Hepatocyte (in vitro differentiated cells): ENCODE results near the gene COL17A1. TPM values are rescaled to one million over a fixed set of nuclear protein-coding genes. Genes with fewer than 3 reads are reported as not detected.

Source experiments
- DNase-seq: peaks from one replicate; pipeline ENCODE4 v3.0.0-alpha.2; 2016; ENCODE audit warnings: low spot score
- H2AFZ ChIP-seq: fragments of 200-600 bp; sonication (generic); 2 replicates; pipeline ENCODE4 v1.6.0; 2016; ENCODE audit warnings: antibody characterized with exemption, mild to moderate bottlenecking
- H3K27ac ChIP-seq: fragments of 200-600 bp; sonication (generic); 2 replicates; pipeline ENCODE4 v1.5.1; 2016; ENCODE audit warnings: mild to moderate bottlenecking
- H3K27me3 ChIP-seq: fragments of 200-600 bp; sonication (generic); 2 replicates; pipeline ENCODE4 v1.6.1; 2016
- H3K36me3 ChIP-seq: fragments of 200-600 bp; sonication (generic); replicated peaks from 2 replicates; pipeline ENCODE4 v1.5.1; 2016; ENCODE audit warnings: low read depth; ENCODE audit not compliant: insufficient read depth
- H3K4me1 ChIP-seq: fragments of 200-600 bp; sonication (generic); 2 replicates; pipeline ENCODE4 v1.5.1; 2016; ENCODE audit warnings: mild to moderate bottlenecking, moderate library complexity; ENCODE audit not compliant: insufficient read depth
- H3K4me2 ChIP-seq: fragments of 200-600 bp; sonication (generic); 2 replicates; pipeline ENCODE4 v1.6.0; 2016
- H3K4me3 ChIP-seq: fragments of 200-600 bp; sonication (generic); 2 replicates; pipeline ENCODE4 v1.5.1; 2016; ENCODE audit warnings: mild to moderate bottlenecking
- H3K79me2 ChIP-seq: fragments of 200-600 bp; sonication (generic); 2 replicates; pipeline ENCODE4 v1.6.0; 2017; ENCODE audit warnings: mild to moderate bottlenecking
- H3K9me2 ChIP-seq: fragments of 200-600 bp; sonication (generic); replicated peaks from 2 replicates; pipeline ENCODE4 v1.6.0; 2017; ENCODE audit warnings: mild to moderate bottlenecking; ENCODE audit not compliant: insufficient read depth
- H3K9me3 ChIP-seq: fragments of 200-600 bp; sonication (generic); 2 replicates; pipeline ENCODE4 v1.5.1; 2016; ENCODE audit warnings: low read depth, mild to moderate bottlenecking
- H4K20me1 ChIP-seq: fragments of 200-600 bp; sonication (generic); 2 replicates; pipeline ENCODE4 v1.6.0; 2016; ENCODE audit warnings: mild to moderate bottlenecking; ENCODE audit not compliant: insufficient read depth, poor library complexity, severe bottlenecking
- EZH2 ChIP-seq: fragments of 200-600 bp; sonication (generic); IDR thresholded peaks from 2 replicates; pipeline ENCODE4 v1.6.1; 2016; ENCODE audit warnings: antibody characterized with exemption, mild to moderate bottlenecking, borderline replicate concordance
- EZH2phosphoT487 ChIP-seq: fragments of 200-600 bp; sonication (generic); IDR thresholded peaks from one replicate; pipeline ENCODE4 v1.6.1; 2018; ENCODE audit warnings: antibody characterized with exemption, mild to moderate bottlenecking, low read depth, moderate library complexity; ENCODE audit not compliant: unreplicated experiment, severe bottlenecking
- WGBS: methylation state at CpG from one replicate; pipeline ENCODE4 v1.1.6; 2016; ENCODE audit warnings: low lambda C conversion rate; ENCODE audit errors: missing lambda C conversion rate; 5-methylcytosine and 5-hydroxymethylcytosine counted together
- polyA plus RNA-seq: library from polyadenylated mRNA; unstranded; fragments of >200 nt; fragmentation: Nextera tagmentation; extraction: Ambion mirVana; gene quantifications from 2 replicates; pipeline ENCODE4 v1.2.1, GENCODE V29; 2016
- total RNA-seq: library from RNA; depleted of rRNA; stranded (reverse); fragments of >200 nt; gene quantifications from 2 replicates; pipeline ENCODE4 v1.2.3, GENCODE V29; 2014
- TF ChIP-seq, protein P1 (sequence below): fragments of 200-600 bp; sonication (generic); IDR thresholded peaks from 2 replicates; pipeline ENCODE4 v1.5.1; 2016; ENCODE audit warnings: antibody characterized with exemption, mild to moderate bottlenecking; ENCODE audit not compliant: poor library complexity

The COL17A1 gene
- total and polyA plus RNA-seq, 2 experiments from 2014 or later: 3.3 to 7.5 TPM

DNA sequence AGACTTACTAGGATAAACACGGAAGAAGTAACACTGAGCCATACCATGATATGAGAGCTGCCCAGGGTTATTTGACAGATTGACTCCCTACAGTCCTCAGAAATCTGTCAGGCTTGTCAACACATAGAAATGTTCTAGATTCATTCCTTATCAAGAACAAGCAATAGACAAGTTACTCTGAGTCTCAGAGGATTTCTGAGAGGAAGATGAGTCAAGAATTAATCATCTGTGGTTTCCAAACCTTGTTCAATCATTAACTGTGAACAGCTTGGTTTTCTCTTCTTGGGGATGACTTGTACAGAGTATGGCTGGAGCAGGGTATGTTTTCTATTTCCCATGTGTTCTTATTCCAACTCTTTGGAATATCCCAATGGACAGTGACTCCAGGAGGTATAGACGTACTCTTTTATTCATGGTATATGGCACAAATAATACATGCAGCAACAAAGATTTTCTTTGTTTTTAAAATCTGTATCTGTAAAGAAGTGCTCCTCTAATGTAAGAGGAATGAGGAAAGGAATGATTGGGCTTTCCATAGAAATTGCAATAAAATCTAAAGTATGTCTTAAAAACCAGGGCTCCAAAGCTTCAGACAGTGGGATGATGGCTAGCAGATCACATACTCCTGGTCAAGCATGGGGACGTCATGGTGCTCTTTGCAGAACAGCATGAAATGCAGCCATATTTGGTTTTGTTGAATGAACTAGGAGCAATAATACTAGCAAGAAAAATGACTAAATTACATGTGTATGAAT lies 24.4 kb upstream of the COL17A1 start:
- Histone ChIP-seq H3K9me2 (no peaks in the 10 kb centered on the region), H3K4me3 (no peak overlapping the region), H3K27ac (peak overlapping the region; percentile 7), H3K27me3 (no peaks in the 10 kb centered on the region), H3K4me1 (no peaks in the 10 kb centered on the region), H3K4me2 (peak overlapping the region; percentile 14), H2AFZ (no peak overlapping the region), H4K20me1 (no peaks in the 10 kb centered on the region), H3K79me2 (no peaks in the 10 kb centered on the region), H3K36me3 (no peaks in the 10 kb centered on the region), H3K9me3 (no peaks in the 10 kb centered on the region)
- WGBS: 61% methylated on average over 3 of the region's 3 CpGs
- peak; percentile 26 for DNase-seq
- TF ChIP-seq EZH2 (no peak), EZH2phosphoT487 (no peak)
- TF ChIP-seq, protein P1, sequence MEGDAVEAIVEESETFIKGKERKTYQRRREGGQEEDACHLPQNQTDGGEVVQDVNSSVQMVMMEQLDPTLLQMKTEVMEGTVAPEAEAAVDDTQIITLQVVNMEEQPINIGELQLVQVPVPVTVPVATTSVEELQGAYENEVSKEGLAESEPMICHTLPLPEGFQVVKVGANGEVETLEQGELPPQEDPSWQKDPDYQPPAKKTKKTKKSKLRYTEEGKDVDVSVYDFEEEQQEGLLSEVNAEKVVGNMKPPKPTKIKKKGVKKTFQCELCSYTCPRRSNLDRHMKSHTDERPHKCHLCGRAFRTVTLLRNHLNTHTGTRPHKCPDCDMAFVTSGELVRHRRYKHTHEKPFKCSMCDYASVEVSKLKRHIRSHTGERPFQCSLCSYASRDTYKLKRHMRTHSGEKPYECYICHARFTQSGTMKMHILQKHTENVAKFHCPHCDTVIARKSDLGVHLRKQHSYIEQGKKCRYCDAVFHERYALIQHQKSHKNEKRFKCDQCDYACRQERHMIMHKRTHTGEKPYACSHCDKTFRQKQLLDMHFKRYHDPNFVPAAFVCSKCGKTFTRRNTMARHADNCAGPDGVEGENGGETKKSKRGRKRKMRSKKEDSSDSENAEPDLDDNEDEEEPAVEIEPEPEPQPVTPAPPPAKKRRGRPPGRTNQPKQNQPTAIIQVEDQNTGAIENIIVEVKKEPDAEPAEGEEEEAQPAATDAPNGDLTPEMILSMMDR: no peak

DNA sequence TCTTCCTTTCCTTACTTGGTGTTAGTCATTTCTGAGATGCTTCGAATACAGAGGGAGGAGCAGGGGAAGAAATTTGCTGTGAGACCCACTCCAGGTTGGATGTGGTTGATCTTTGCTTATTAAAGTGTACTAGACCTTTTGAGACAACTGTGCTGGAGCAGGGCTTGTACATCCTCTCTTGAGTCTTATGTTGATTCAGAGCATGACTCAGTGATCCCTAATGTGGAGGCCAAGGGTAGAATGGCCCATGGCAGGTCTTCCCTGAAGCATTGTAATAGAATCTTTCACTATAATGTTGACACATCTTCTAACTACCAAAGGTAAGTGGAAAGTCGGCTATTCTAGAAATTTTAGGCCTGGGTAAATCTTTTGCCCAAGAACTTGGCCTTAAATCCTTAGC lies 19.2 kb upstream of the COL17A1 start:
- H3K4me2 ChIP-seq: no peak overlapping the region
- H2AFZ ChIP-seq: no peak overlapping the region
- TF ChIP-seq EZH2: no peak
- TF ChIP-seq, protein P1: no peak
- H3K36me3 ChIP-seq: no peaks in the 10 kb centered on the region
- H3K27me3 ChIP-seq: no peaks in the 10 kb centered on the region
- no peaks in the 10 kb centered on the region for H3K9me3 ChIP-seq
- H3K27ac ChIP-seq: no peak overlapping the region
- H3K4me3 ChIP-seq: no peak overlapping the region
- H3K4me1 ChIP-seq: no peaks in the 10 kb centered on the region
- H3K9me2 ChIP-seq: no peaks in the 10 kb centered on the region
- no peaks in the 10 kb centered on the region for H4K20me1 ChIP-seq
- whole genome bisulfite sequencing: 62% methylated on average over 2 of the region's 2 CpGs
- DNase-seq: no peak
- H3K79me2 ChIP-seq: no peaks in the 10 kb centered on the region

DNA sequence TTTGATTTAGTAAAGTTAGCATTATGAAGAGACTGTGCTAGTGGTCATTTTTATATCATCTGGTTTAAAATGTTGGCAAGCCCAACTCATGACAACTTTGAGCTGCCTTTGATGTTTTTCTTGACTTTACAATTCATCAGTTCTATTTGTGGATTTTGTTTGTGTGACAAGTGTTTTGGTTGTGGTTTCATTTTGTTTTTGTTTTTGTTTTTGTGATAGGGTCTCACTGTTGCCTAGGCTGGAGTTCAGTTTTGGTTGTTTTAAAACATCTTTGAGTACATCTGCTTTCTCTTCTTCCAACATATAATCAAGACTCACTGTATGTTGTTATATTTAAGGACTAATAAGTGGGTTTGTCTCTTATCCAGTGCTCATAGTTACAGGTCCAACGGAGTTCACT lies 18.7 kb upstream of the COL17A1 start:
- H3K27me3 ChIP-seq: no peaks in the 10 kb centered on the region
- no peaks in the 10 kb centered on the region for H3K9me3 ChIP-seq
- no peak overlapping the region for H3K4me3 ChIP-seq
- no peak overlapping the region for H2AFZ ChIP-seq
- H3K4me1 ChIP-seq: no peaks in the 10 kb centered on the region
- TF ChIP-seq, protein P1: no peak
- TF ChIP-seq EZH2: no peak
- no peak for TF ChIP-seq EZH2phosphoT487
- 0% methylated on average over 1 of the region's 1 CpG for WGBS
- H4K20me1 ChIP-seq: no peaks in the 10 kb centered on the region
- H3K9me2 ChIP-seq: no peaks in the 10 kb centered on the region
- no peaks in the 10 kb centered on the region for H3K79me2 ChIP-seq
- no peaks in the 10 kb centered on the region for H3K36me3 ChIP-seq
- H3K4me2 ChIP-seq: no peak overlapping the region
- no peak for DNase-seq
- no peak overlapping the region for H3K27ac ChIP-seq
